ENCODE results near the gene CELA3A. TPM values are rescaled to one million over a fixed set of nuclear protein-coding genes. Genes with fewer than 3 reads are reported as not detected.
"Not testable (repeated sequence)": the region's sequence is repeated elsewhere in the genome, so short reads cannot be mapped to it uniquely, and the experiment has no call there.

Gene CELA3A
- not detected in 2 replicates for total RNA-seq

- intact Hi-C loops (cut with micrococcal nuclease), result no loop called here
These were observed at the start of gene CELA3A for GRCh38 chr1:22001409-22001808. Gene CELA3A (plus strand): TSS chr1:22001657. CDS start chr1:22001675, 18 bp downstream.

- intact Hi-C loops (cut with micrococcal nuclease), result no loop called here
These were observed 48.5 kb upstream of the CELA3A start for GRCh38 chr1:21952786-21953520.

GRCh38 chr1:21955058-21955457, 46.4 kb upstream of the CELA3A start:
- intact Hi-C loops (cut with micrococcal nuclease), result no loop called here

- intact Hi-C loops (cut with micrococcal nuclease), result no loop called here
These were observed 45.8 kb upstream of the CELA3A start for GRCh38 chr1:21955501-21956281.

- intact Hi-C loops (cut with micrococcal nuclease), result loop anchor here (1.0 kb wide), 1 partner anchor 20 kb away; the partner anchor contains the start of gene HSPG2
These were observed 44.5 kb upstream of the CELA3A start for GRCh38 chr1:21956720-21957552.

- intact Hi-C loops (cut with micrococcal nuclease), result loop anchor here (5.0 to 10.0 kb wide), 2 partner anchors 149 to 453 kb away; partner anchors contain the start of gene LDLRAD2
These were observed 40.1 kb upstream of the CELA3A start for GRCh38 chr1:21961337-21961736.

GRCh38 chr1:21961799-21962198, 39.7 kb upstream of the CELA3A start:
- intact Hi-C loops (cut with micrococcal nuclease), result loop anchor here (5.0 to 10.0 kb wide), 2 partner anchors 149 to 453 kb away; partner anchors contain the start of gene LDLRAD2

- intact Hi-C loops (cut with micrococcal nuclease), result loop anchor here (1.0 to 10.0 kb wide), 7 partner anchors 60 to 454 kb away; partner anchors contain the start of genes ALPL, LDLRAD2 and USP48
These were observed 37.8 kb upstream of the CELA3A start for GRCh38 chr1:21963477-21964217.

- intact Hi-C loops (cut with micrococcal nuclease), result loop anchor here (10.0 kb wide), 1 partner anchor 448 kb away; no protein-coding TSS in a partner anchor
These were observed 35.0 kb upstream of the CELA3A start for GRCh38 chr1:21966247-21967000.

GRCh38 chr1:21967216-21967615, 34.2 kb upstream of the CELA3A start:
- intact Hi-C loops (cut with micrococcal nuclease), result loop anchor here (10.0 kb wide), 1 partner anchor 448 kb away; no protein-coding TSS in a partner anchor

GRCh38 chr1:21969066-21969465, 32.4 kb upstream of the CELA3A start:
- intact Hi-C loops (cut with micrococcal nuclease), result loop anchor here (10.0 kb wide), 1 partner anchor 446 kb away; no protein-coding TSS in a partner anchor

GRCh38 chr1:21970523-21970922, 30.9 kb upstream of the CELA3A start:
- intact Hi-C loops (cut with micrococcal nuclease), result not testable (repeated sequence)

GRCh38 chr1:21972973-21973441, 28.4 kb upstream of the CELA3A start:
- intact Hi-C loops (cut with micrococcal nuclease), result not testable (repeated sequence)

- intact Hi-C loops (cut with micrococcal nuclease), result not testable (repeated sequence)
These were observed 27.5 kb upstream of the CELA3A start for GRCh38 chr1:21973948-21974347.

GRCh38 chr1:21974699-21975098, 26.8 kb upstream of the CELA3A start:
- intact Hi-C loops (cut with micrococcal nuclease), result not testable (repeated sequence)

- intact Hi-C loops (cut with micrococcal nuclease), result not testable (repeated sequence)
These were observed 26.2 kb upstream of the CELA3A start for GRCh38 chr1:21975296-21975695.

GRCh38 chr1:21976703-21977239, 24.7 kb upstream of the CELA3A start, which contains the start of gene CELA3B:
Gene CELA3B (plus strand): TSS chr1:21977022. CDS start chr1:21977040, 18 bp downstream.
- intact Hi-C loops (cut with micrococcal nuclease), result not testable (repeated sequence)

- intact Hi-C loops (cut with micrococcal nuclease), result not testable (repeated sequence)
These were observed 23.2 kb upstream of the CELA3A start for GRCh38 chr1:21978209-21978608.
